Activated CD4-positive, alpha-beta T cell treated with anti-CD3 and anti-CD28 coated beads, Interleukin-2, amount 50 U/mL, for 1 hour (primary cell): Measurements from ENCODE around the gene TMEM125.

Experiments used
- DNase-seq: peaks from one replicate; pipeline ENCODE4 v3.0.0-alpha.2; 2020

Gene TMEM125

DNA sequence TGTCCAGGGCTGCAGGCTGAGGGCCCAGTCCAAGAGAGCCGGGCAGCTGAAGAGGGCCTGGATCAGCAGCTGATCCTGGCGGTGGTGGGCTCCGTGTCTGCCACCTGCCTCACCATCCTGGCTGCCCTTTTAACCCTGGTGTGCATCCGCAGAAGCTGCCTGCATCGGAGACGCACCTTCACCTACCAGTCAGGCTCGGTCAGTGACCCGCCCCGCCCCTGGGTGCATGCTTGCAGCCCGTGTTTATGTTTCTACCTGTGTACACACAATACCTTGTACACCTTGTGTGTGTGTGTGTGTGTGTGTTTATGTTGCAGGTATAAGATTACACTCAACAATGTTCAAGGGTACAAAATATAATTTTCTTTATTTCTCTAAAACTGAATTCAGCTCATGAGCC, 44.0 kb downstream of the TMEM125 start:
- DNase-seq = no peak

DNA sequence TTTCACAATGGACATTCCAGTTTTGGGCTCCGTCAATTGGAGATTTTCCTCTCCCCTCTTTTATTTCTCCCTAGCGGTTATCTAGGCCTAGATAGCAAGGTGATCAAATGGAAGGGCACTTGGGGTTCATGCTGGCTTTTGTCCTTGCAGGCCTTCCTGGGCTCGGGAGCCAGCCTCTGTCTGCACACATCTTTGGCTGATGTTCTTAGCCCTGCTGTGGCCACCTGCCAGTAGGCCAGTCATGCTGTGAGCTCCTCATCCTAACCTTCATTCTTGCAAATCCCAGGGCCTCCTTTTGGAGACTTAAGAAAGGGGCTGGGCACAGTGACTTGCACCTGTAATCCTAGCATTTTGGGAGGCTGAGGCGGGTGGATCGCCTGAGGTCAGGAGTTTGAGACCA, 44.5 kb downstream of the TMEM125 start:
- DNase-seq = no peak

DNA sequence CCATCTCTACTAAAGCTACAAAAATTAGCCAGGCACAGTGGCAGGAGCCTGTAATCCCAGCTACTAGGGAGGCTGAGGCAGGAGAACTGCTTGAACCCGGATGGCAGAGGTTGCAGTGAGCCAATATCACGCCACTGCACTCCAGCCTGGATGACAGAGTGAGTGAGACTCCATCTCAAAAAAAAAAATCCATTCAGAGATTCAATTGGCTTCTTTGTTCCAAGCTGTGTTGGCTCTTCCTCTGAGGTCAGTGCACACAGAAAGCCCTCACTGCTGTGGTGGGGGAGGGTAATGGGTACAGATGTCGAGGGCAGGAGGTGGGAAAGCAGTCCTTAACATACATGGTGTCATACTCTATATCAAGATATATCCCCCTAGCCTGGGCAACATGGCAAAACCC, 45.7 kb downstream of the TMEM125 start:
- no peak for DNase-seq

- DNase-seq = no peak
These were observed 46.4 kb downstream of the TMEM125 start for GRCh38 chr1:43315963-43316737.

DNA sequence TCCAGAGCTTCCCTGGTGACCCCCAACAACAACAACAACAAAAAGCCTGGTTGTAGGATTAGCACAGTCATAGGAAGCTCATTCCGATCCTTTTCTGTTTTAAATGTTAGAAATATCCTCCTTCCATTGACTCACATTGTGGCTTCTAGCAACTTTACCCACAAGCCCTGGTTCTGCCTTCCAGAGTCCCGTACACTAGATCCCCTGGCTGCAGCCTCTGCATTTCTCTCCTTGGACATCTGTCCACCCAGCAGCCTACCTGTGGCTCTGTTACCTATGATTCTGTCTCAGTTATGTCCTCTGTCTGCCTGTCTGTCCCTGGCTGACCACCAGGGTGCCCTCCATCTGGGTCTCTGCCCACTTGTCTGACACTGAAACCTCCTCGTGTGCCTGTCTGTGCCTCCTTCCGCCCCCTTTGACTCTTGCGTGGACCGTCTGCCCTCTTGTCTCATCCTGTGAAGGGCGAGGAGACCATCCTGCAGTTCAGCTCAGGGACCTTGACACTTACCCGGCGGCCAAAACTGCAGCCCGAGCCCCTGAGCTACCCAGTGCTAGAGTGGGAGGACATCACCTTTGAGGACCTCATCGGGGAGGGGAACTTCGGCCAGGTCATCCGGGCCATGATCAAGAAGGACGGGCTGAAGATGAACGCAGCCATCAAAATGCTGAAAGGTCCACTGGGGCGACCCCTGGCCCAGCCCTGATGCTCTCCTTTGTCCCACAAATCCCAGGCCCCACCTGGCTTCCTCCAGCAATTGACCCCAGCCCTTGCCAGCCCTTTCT, 47.1 kb downstream of the TMEM125 start:
- no peak for DNase-seq

GRCh38 chr1:43317817-43318471, 48.2 kb downstream of the TMEM125 start:
- DNase-seq = no peak

GRCh38 chr1:43318831-43319230, 49.0 kb downstream of the TMEM125 start:
- no peak for DNase-seq

GRCh38 chr1:43319288-43319687, 49.5 kb downstream of the TMEM125 start:
- DNase-seq = no peak

DNA sequence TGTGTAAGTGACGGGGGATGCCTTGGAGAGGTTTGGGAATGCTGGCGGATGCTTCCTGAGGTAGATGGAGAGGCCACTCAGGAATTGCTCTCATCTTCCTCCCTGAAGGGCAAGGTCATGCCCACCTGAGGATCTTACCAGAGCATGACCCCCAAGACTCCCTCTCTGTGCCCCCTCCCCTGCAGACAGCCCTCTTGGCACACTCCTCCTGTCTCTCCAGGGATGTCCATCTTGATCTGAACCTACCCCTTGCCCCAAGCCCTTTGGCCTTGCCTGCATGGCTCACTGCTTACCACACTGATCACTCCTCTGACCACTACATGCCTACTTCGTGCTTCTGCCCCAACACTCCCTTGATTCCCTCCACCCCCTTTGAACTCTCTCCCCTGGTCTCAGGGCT, 50.0 kb downstream of the TMEM125 start:
- DNase-seq = no peak

DNA sequence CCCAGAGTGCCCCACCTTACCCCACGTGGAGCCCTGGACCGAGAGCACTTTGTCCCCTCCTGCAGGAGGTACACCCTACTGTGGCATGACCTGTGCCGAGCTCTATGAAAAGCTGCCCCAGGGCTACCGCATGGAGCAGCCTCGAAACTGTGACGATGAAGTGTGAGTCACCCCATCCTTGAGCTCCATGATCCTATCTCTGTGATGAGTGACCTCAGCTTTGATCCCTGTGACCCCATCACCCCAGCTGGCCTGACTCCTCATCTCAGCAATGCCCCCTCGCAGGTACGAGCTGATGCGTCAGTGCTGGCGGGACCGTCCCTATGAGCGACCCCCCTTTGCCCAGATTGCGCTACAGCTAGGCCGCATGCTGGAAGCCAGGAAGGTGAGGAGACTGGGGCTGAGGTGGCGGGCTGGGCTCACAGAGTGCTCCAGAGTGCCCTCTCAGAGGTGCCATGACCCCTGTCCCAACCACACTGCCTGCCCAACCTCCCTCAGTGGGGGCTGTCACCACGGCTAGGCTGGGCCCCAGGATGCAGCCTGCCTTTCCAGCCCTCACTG, 51.6 kb downstream of the TMEM125 start:
- no peak for DNase-seq

DNA sequence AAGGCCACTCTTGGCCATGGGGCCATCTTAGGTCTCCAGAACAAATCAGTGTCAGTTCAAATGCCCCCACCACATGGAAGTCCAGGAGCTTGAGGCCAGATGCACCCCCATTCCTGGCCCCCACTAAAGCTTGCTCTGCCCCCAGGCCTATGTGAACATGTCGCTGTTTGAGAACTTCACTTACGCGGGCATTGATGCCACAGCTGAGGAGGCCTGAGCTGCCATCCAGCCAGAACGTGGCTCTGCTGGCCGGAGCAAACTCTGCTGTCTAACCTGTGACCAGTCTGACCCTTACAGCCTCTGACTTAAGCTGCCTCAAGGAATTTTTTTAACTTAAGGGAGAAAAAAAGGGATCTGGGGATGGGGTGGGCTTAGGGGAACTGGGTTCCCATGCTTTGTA, 52.7 kb downstream of the TMEM125 start:
- no peak for DNase-seq
